Occipital lobe (tissue), 2 donors: ENCODE results near the gene SPOCK1. TPM values are rescaled to one million over a fixed set of nuclear protein-coding genes. Genes with fewer than 3 reads are reported as not detected.
"Not testable (repeated sequence)": the region's sequence is repeated elsewhere in the genome, so short reads cannot be mapped to it uniquely, and the experiment has no call there.

Source experiments
- DNase-seq: peaks from one replicate; lab custom pipeline; 2025; lab: John Stamatoyannopoulos, UW
- total RNA-seq: library from RNA; depleted of rRNA; stranded (reverse); fragments of >200 nt; gene quantifications from one replicate; pipeline ENCODE4 v1.2.3, GENCODE V29; 2014

The SPOCK1 gene
- total RNA-seq, 1 donor from 2014 or later, result 36.7 TPM

GRCh38 chr5:137266186-137266585, 232.9 kb downstream of the SPOCK1 start:
- no peak for DNase-seq

- DNase-seq, result no peak
Measured at GRCh38 chr5:137265457-137265856, 233.7 kb downstream of the SPOCK1 start.

GRCh38 chr5:137264573-137264972, 234.6 kb downstream of the SPOCK1 start:
- DNase-seq, result no peak

- no peak for DNase-seq
Measured at GRCh38 chr5:137264041-137264440, 235.1 kb downstream of the SPOCK1 start.

- no peak for DNase-seq
Measured at GRCh38 chr5:137263371-137264005, 235.6 kb downstream of the SPOCK1 start.

- no peak for DNase-seq
Measured at GRCh38 chr5:137262818-137263217, 236.3 kb downstream of the SPOCK1 start.

- DNase-seq, result no peak
Measured at GRCh38 chr5:137260820-137261695, 238.1 kb downstream of the SPOCK1 start.

- DNase-seq, result not testable (repeated sequence)
Measured at GRCh38 chr5:137259115-137259514, 240.0 kb downstream of the SPOCK1 start.

- DNase-seq, result no peak
Measured at GRCh38 chr5:137254119-137255090, 244.7 kb downstream of the SPOCK1 start.

- no peak for DNase-seq
Measured at GRCh38 chr5:137252512-137252911, 246.6 kb downstream of the SPOCK1 start.

- DNase-seq, result no peak
Measured at GRCh38 chr5:137250421-137250820, 248.7 kb downstream of the SPOCK1 start.

- no peak for DNase-seq
Measured at GRCh38 chr5:137248527-137248926, 250.6 kb downstream of the SPOCK1 start.

GRCh38 chr5:137245438-137245837, 253.7 kb downstream of the SPOCK1 start:
- no peak for DNase-seq

GRCh38 chr5:137240285-137240684, 258.8 kb downstream of the SPOCK1 start:
- DNase-seq, result no peak

- DNase-seq, result no peak
Measured at GRCh38 chr5:137236849-137237507, 262.1 kb downstream of the SPOCK1 start.

GRCh38 chr5:137236252-137236651, 262.9 kb downstream of the SPOCK1 start:
- no peak for DNase-seq

- DNase-seq, result no peak
Measured at GRCh38 chr5:137234973-137235943, 263.9 kb downstream of the SPOCK1 start.

GRCh38 chr5:137233726-137234125, 265.4 kb downstream of the SPOCK1 start:
- no peak for DNase-seq

- not testable (repeated sequence) for DNase-seq
Measured at GRCh38 chr5:137233304-137233703, 265.8 kb downstream of the SPOCK1 start.

GRCh38 chr5:137231540-137231939, 267.6 kb downstream of the SPOCK1 start:
- no peak for DNase-seq
